Effector memory CD4-positive, alpha-beta T cell (primary cell): ENCODE data around the gene CASP4.
"Not testable (repeated sequence)": the region's sequence is repeated elsewhere in the genome, so short reads cannot be mapped to it uniquely, and the experiment has no call there.

Source experiments
- DNase-seq, 3 donors: peaks; one replicate each; pipeline ENCODE4 v3.0.0-alpha.2; 2020
- H3K27ac ChIP-seq: 2 replicates; pipeline ENCODE4 v1.7.0; 2013; ENCODE audit warnings: mild to moderate bottlenecking, low read length, moderate library complexity; ENCODE audit not compliant: insufficient read depth, poor library complexity, severe bottlenecking
- H3K27me3 ChIP-seq: replicated peaks from 2 replicates; pipeline ENCODE4 v1.7.0; 2013; ENCODE audit warnings: mild to moderate bottlenecking, low read length; ENCODE audit not compliant: insufficient read depth, control insufficient read depth, poor library complexity, severe bottlenecking
- H3K36me3 ChIP-seq: 2 replicates; pipeline ENCODE4 v1.7.0; 2013; ENCODE audit warnings: mild to moderate bottlenecking, low read length, moderate library complexity; ENCODE audit not compliant: control insufficient read depth, insufficient read depth
- H3K4me1 ChIP-seq: 2 replicates; pipeline ENCODE4 v1.7.0; 2013; ENCODE audit warnings: low read length, mild to moderate bottlenecking; ENCODE audit not compliant: control insufficient read depth, insufficient read depth, poor library complexity, severe bottlenecking
- H3K4me3 ChIP-seq: 2 replicates; pipeline ENCODE4 v1.7.0; 2013; ENCODE audit warnings: low read length, low read depth, mild to moderate bottlenecking; ENCODE audit not compliant: insufficient read depth, poor library complexity, severe bottlenecking
- H3K9me3 ChIP-seq: 2 replicates; pipeline ENCODE4 v1.7.0; 2013; ENCODE audit warnings: mild to moderate bottlenecking, low read length, moderate library complexity; ENCODE audit not compliant: control insufficient read depth

CASP4 gene

DNA sequence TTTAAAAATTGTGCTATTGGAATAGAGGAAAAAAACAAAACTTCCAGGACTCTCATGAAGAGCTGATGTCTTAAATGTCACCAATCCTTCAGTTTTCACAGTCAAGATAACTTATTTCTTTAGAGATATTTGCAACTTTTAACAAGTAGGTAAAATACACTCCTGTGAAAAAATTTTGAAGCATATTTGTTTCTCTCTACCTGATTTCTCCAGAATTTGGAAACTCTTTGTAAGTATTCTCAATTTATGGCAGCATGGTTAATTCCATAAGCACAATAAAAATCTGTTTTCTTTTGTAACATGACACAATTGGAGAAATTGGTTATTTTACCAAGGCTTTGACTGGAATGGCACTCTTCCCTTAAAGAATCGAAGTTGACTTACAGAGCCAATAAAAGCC is 4.1 kb downstream of the CASP4 start:
- Histone ChIP-seq H3K4me3 (no peak overlapping the region), H3K9me3 (no peaks in the 10 kb centered on the region), H3K27me3 (no peaks in the 10 kb centered on the region), H3K27ac (no peak overlapping the region), H3K36me3 (peaks cover 6% of the 10 kb centered on the region), H3K4me1 (peaks cover 22% of the 10 kb centered on the region)
- DNase-seq, result no peak

DNA sequence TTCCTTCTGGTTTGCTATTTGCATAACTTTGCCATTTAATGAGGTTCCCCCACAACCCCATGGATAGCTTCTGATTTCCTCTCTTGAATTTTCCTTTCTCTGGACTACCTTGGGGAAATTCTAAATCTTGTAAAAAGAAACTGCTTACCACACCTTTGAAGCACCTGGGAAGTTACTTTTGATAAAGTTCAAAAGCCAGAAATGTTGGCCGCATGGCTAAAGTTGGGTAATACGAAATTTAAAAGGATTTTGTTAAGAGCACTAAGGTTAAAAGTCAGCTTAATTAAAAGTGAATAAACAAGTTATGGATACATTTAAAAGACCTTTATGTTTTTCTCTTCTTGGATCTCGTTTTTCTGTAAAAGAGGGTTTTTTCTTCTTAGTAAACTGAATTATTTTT is 5.5 kb downstream of the CASP4 start:
- H3K9me3 ChIP-seq, result no peaks in the 10 kb centered on the region
- H3K36me3 ChIP-seq, result peaks cover 6% of the 10 kb centered on the region
- H3K27me3 ChIP-seq, result no peaks in the 10 kb centered on the region
- no peak for DNase-seq
- no peak overlapping the region for H3K4me3 ChIP-seq
- H3K27ac ChIP-seq, result no peak overlapping the region
- H3K4me1 ChIP-seq, result peaks cover 26% of the 10 kb centered on the region

DNA sequence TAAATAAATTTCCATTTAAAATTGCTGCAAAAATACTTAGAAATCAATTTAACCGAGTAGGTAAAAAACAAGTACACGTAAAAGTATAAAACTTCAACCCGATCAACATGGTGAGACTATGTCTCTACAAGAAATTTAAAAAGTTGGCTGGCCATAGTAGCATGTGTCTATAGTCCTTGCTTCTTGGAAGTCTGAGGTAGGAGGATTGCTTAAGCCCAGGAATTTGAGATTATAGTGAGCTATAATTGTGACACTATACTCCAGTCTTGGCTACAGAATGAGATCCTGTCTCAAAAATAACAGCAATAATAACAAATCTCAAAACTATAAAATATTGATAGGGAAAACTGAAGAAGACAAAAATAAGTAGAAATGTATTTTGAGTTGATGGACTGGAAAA is 11.1 kb downstream of the CASP4 start:
- DNase-seq, result no peak
- Histone ChIP-seq H3K9me3 (no peaks in the 10 kb centered on the region), H3K27me3 (no peaks in the 10 kb centered on the region), H3K36me3 (peaks cover 21% of the 10 kb centered on the region), H3K4me1 (peaks cover 4% of the 10 kb centered on the region), H3K27ac (no peak overlapping the region), H3K4me3 (no peak overlapping the region)

DNA sequence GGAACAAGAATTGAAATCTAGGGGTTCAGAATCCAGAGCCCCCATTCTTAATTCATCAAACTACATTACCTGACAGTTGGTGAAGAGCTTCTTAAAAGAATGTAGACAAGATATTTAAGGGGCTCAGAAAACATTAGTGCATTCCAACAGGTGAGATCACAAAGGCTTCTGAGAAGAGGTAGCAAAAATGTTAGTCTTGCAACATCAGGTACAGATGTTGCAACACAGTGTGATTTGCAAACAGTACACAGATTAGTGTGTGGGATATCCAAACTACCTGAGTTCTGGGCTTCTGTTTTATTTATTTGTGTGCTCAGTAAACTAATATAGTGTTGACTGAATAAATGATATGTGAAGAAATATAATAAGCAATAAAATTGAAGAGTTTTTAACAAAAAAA is 11.8 kb downstream of the CASP4 start:
- H3K4me3 ChIP-seq, result no peak overlapping the region
- H3K27ac ChIP-seq, result no peak overlapping the region
- H3K27me3 ChIP-seq, result no peaks in the 10 kb centered on the region
- H3K36me3 ChIP-seq, result peaks cover 28% of the 10 kb centered on the region
- H3K4me1 ChIP-seq, result peaks cover 4% of the 10 kb centered on the region
- no peak for DNase-seq
- H3K9me3 ChIP-seq, result no peaks in the 10 kb centered on the region

DNA sequence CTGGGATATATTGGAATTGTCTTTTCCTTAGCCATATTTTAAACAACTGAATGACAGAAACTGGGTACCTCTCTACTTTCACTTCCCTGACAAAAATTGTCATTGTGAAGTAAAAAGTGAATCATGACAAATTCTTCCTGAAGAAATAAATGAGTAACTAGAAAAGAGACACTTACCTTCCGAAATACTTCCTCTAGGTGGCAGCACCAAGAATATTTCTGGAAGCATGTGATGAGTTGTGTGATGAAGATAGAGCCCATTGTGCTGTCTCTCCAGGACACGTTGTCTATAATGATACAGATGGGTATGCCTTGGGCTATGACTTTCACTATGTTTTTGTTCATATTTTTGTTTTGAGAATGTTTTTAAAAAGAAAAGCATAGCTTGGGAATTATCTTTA is 21.5 kb downstream of the CASP4 start:
- no peak overlapping the region for H3K27ac ChIP-seq

DNA sequence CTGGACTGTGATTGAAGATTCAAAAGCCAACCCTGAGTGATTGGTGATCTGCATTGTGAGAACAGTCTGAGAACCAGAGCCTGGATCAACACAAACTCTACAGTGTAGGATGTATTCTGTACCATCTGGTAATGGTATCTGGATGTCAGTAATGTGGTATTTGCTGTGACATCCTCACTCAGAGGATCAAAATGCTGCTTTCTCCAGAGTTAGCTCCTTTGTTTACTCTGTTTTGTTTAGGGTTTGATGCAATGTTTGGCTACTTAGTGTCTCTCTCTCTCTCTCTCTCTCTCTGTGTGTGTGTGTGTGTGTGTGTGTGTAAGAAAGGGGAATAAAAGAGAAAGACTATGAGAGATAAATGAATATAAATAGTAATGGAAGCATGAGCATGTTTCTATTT is 24.3 kb downstream of the CASP4 start:
- Histone ChIP-seq H3K27me3 (no peaks in the 10 kb centered on the region), H3K36me3 (peaks cover 35% of the 10 kb centered on the region)
- no peak for DNase-seq

More for the DNA sequence above, 21.5 kb downstream of the CASP4 start:
- no peak overlapping the region for H3K4me3 ChIP-seq
- H3K36me3 ChIP-seq, result peaks cover 62% of the 10 kb centered on the region
- H3K9me3 ChIP-seq, result no peaks in the 10 kb centered on the region
- no peaks in the 10 kb centered on the region for H3K27me3 ChIP-seq
- no peak for DNase-seq
- H3K4me1 ChIP-seq, result no peaks in the 10 kb centered on the region

DNA sequence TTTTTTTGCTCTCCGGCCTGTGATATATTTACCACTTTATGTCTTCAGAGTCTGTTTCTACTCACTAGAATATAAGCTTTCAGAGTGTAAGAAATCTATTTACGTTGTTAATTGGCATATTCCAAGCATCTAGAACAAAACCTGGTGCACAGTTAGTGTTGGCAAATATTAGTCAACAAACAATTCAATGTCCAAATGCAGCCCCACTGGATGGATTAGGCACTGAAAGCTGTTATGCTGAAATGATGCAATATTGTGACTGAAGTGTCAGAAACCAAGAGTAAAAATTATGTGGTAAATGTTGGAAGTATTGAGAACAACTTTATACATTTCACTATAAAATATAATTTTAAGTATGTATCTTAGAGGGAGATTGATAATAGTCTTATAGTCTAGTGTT is 24.8 kb downstream of the CASP4 start:
- no peaks in the 10 kb centered on the region for H3K9me3 ChIP-seq
- H3K27ac ChIP-seq, result no peak overlapping the region
- no peaks in the 10 kb centered on the region for H3K4me1 ChIP-seq
- no peaks in the 10 kb centered on the region for H3K27me3 ChIP-seq
- H3K4me3 ChIP-seq, result no peak overlapping the region
- DNase-seq, result no peak
- H3K36me3 ChIP-seq, result peaks cover 30% of the 10 kb centered on the region

More for the DNA sequence above, 24.3 kb downstream of the CASP4 start:
- no peaks in the 10 kb centered on the region for H3K4me1 ChIP-seq
- H3K4me3 ChIP-seq, result no peak overlapping the region
- no peaks in the 10 kb centered on the region for H3K9me3 ChIP-seq
- H3K27ac ChIP-seq, result no peak overlapping the region

DNA sequence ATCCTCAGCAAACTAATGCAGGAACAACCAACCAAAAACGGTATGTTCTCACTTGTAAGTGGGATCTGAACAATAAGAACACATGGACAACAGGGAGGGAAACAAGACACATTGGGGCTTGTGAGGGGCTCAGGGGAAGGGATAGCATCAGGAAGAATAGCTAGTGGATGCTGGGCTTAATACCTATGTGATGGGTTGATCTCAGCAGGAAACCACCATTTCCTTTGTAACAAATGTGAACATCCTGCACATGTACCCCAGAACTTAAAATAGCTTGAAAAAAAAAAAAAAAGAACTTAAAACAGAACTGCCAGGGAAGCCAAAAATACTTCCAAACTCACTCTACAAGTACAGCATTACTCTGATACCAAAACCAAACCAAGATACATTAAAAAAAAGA is 33.8 kb downstream of the CASP4 start:
- Histone ChIP-seq H3K4me3 (no peak overlapping the region), H3K9me3 (no peaks in the 10 kb centered on the region), H3K36me3 (no peaks in the 10 kb centered on the region), H3K27ac (no peak overlapping the region), H3K27me3 (no peaks in the 10 kb centered on the region), H3K4me1 (no peaks in the 10 kb centered on the region)
- DNase-seq, result no peak

DNA sequence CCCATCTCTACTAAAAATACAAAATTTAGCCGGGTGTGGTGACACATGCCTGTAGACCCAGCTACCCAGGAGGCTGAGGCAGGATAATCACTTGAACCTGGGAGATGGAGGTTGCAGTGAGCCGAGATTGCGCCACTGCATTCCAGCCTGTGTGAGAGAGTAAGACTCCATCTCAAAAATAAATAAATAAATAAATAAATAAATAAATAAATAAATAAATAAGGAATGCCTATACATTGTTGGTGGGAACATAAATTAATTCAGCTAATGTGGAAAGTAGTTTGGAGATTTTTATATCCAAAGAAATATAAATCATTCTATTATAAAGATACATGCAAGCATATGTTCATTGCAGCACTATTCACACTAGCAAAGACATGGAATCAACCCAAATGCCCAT is 34.3 kb downstream of the CASP4 start:
- H3K9me3 ChIP-seq, H3K4me1 ChIP-seq, H3K4me3 ChIP-seq, DNase-seq, H3K27ac ChIP-seq, H3K27me3 ChIP-seq, H3K36me3 ChIP-seq: not testable (repeated sequence)

DNA sequence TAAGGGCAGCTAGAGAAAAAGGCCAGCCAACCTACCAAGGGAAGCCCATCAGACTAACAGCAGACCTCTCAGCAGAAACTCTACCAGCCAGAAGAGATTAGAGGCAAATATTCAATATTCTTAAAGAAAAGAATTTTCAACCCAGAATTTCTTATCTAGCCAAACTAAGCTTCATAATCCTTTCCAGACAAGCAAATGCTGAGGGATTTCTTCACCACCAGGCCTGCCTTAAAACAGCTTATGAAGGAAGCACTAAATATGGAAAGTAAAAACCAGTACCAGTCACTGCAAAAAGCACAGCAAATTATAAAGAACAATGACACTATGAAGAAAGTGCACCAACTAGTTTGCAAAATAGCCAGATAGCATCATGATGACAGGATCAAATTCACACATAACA is 39.6 kb downstream of the CASP4 start:
- Histone ChIP-seq H3K36me3 (no peaks in the 10 kb centered on the region), H3K4me1 (no peaks in the 10 kb centered on the region), H3K9me3 (no peaks in the 10 kb centered on the region), H3K27me3 (no peaks in the 10 kb centered on the region), H3K27ac (no peak overlapping the region), H3K4me3 (no peak overlapping the region)
- no peak for DNase-seq
